COLO668 (cell line): ENCODE measurements around the gene VAV3.

Source experiments
- DNase-seq: peaks from one replicate; lab custom pipeline; 2025; ENCODE audit not compliant: unreplicated experiment; lab: John Stamatoyannopoulos, UW

Gene VAV3

GRCh38 chr1:107939256-107939655 lies 25.7 kb downstream of the VAV3 start:
- DNase-seq = no peak

GRCh38 chr1:107936498-107937481 lies 28.2 kb downstream of the VAV3 start:
- DNase-seq = no peak

- no peak for DNase-seq
Observed at GRCh38 chr1:107935396-107936064, 29.4 kb downstream of the VAV3 start.

GRCh38 chr1:107934578-107934977 lies 30.4 kb downstream of the VAV3 start:
- no peak for DNase-seq

GRCh38 chr1:107933736-107934135 lies 31.2 kb downstream of the VAV3 start:
- no peak for DNase-seq

- DNase-seq = no peak
Observed at GRCh38 chr1:107930292-107930691, 34.7 kb downstream of the VAV3 start.

GRCh38 chr1:107927820-107928219 lies 37.2 kb downstream of the VAV3 start:
- DNase-seq = no peak

GRCh38 chr1:107926436-107927080 lies 38.4 kb downstream of the VAV3 start:
- DNase-seq = peak; percentile 38

- DNase-seq = no peak
Observed at GRCh38 chr1:107925565-107925964, 39.4 kb downstream of the VAV3 start.

GRCh38 chr1:107920999-107921398 lies 44.0 kb downstream of the VAV3 start:
- no peak for DNase-seq

- no peak for DNase-seq
Observed at GRCh38 chr1:107920561-107920960, 44.4 kb downstream of the VAV3 start.

- DNase-seq = no peak
Observed at GRCh38 chr1:107919953-107920352, 45.0 kb downstream of the VAV3 start.

GRCh38 chr1:107914119-107914765 lies 50.7 kb downstream of the VAV3 start:
- no peak for DNase-seq

- no peak for DNase-seq
Observed at GRCh38 chr1:107912656-107913055, 52.3 kb downstream of the VAV3 start.

GRCh38 chr1:107900090-107900945 lies 64.7 kb downstream of the VAV3 start:
- no peak for DNase-seq

- no peak for DNase-seq
Observed at GRCh38 chr1:107899655-107900054, 65.3 kb downstream of the VAV3 start.

GRCh38 chr1:107897438-107898345 lies 67.3 kb downstream of the VAV3 start:
- DNase-seq = no peak

- DNase-seq = no peak
Observed at GRCh38 chr1:107896936-107897335, 68.0 kb downstream of the VAV3 start.

GRCh38 chr1:107896401-107896800 lies 68.6 kb downstream of the VAV3 start:
- DNase-seq = no peak
